Suprapubic skin (tissue), 4 donors: ENCODE data around the gene GLIS1.

Experiments used
- CTCF ChIP-seq, 2 donors: fragments of 200-600 bp in 1 of 2; fragments of 450-650 bp in 1 of 2; sonication (generic) in 1 of 2; IDR thresholded peaks; one replicate each; pipeline ENCODE4 v1.5.1; 2016 to 2019; ENCODE audit warnings: antibody characterized with exemption in 2 of 2, mild to moderate bottlenecking in 1 of 2, moderate library complexity in 1 of 2
- EP300 ChIP-seq: sonication (generic); formaldehyde crosslinking; IDR thresholded peaks from one replicate; pipeline ENCODE4 v1.6.1; 2017; ENCODE audit warnings: antibody characterized with exemption
- POLR2A ChIP-seq, 2 donors: fragments of 450-650 bp; IDR thresholded peaks; one replicate each; pipeline ENCODE4 v1.6.1; 2017; ENCODE audit warnings: antibody characterized with exemption in 2 of 2, mild to moderate bottlenecking in 2 of 2, moderate library complexity in 2 of 2
- POLR2AphosphoS5 ChIP-seq, 3 donors: sonication (generic); formaldehyde crosslinking; IDR thresholded peaks; one replicate each; pipeline ENCODE4 v1.6.1; 2017; ENCODE audit warnings: antibody characterized with exemption in 3 of 3

- no peak for TF ChIP-seq CTCF (IDR thresholded peaks at IDR 0.05)
- TF ChIP-seq POLR2A (IDR thresholded peaks at IDR 0.05) = no peak
- TF ChIP-seq POLR2AphosphoS5 (IDR thresholded peaks at IDR 0.05) = no peak
- no peak for TF ChIP-seq EP300
Observed at GRCh38 chr1:53704804-53705445, 34.0 kb downstream of the GLIS1 start.
